PFSK-1 (cell line): Measurements from ENCODE around the gene SFTPB.
A peak's percentile ranks its signal among the peaks of the same experiment; 100 is the strongest.

Experiments
- POLR2AphosphoS5 ChIP-seq: IDR thresholded peaks from 2 replicates; pipeline ENCODE4 v1.6.1; 2012; ENCODE audit warnings: low read depth, mild to moderate bottlenecking, control low read depth, low read length, moderate library complexity
- SIN3A ChIP-seq: IDR thresholded peaks from 2 replicates; pipeline ENCODE4 v1.6.1; 2012; ENCODE audit warnings: mild to moderate bottlenecking, low read length, moderate library complexity, borderline replicate concordance; ENCODE audit not compliant: insufficient read depth
- TAF1 ChIP-seq: IDR thresholded peaks from 2 replicates; pipeline ENCODE4 v1.6.1; 2012; ENCODE audit warnings: low read length, control low read depth, borderline replicate concordance; ENCODE audit not compliant: insufficient read depth
- TF ChIP-seq, protein P1 (sequence below), 2 experiments: IDR thresholded peaks; 2 replicates each; pipeline versions ENCODE4 v1.6.1 to v1.8.0; 2011 to 2012; ENCODE audit warnings: low read depth in 2 of 2, low read length in 2 of 2, control low read depth in 1 of 2, inconsistent platforms in 1 of 2, mild to moderate bottlenecking in 1 of 2, moderate library complexity in 1 of 2; ENCODE audit not compliant: insufficient read depth in 1 of 2

DNA sequence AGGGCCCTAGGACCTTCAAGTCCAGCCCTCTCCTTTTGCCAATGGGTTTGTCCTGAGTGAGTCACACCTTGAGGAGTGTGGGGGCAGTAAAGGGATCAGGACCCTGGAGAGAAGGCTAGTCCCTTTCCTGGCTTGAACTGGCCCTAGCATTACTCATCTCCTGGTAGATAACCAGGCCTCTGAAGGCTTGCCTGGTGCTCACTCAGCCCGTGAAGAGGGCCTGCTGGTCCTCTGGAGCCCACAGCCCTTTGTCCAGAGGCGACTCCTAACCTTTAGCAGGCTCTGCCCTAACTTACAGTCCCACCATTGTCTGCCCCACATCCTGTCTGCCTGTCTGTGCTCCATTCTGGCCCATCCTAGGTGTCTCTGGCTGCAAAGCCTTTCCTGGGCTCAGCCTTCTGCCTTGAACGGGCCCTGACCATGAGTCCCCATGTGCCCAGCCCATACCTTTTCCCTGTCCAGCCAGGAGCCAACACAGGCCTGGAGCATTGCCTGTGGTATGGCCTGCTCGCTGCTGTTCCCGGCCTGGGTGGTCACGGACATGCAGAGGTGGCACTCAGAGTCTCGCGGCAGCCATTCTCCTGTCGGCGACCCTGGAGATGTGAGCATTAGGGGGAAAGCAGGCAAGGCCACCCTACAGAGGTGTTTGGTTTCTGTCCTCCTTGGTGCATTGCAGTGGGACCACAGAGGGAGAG lies 5.0 kb downstream of the SFTPB start:
- 0 out of 2 replicates have a peak, but pooled peaks have one; percentile 21 for TF ChIP-seq POLR2AphosphoS5
- TF ChIP-seq, protein P1, sequence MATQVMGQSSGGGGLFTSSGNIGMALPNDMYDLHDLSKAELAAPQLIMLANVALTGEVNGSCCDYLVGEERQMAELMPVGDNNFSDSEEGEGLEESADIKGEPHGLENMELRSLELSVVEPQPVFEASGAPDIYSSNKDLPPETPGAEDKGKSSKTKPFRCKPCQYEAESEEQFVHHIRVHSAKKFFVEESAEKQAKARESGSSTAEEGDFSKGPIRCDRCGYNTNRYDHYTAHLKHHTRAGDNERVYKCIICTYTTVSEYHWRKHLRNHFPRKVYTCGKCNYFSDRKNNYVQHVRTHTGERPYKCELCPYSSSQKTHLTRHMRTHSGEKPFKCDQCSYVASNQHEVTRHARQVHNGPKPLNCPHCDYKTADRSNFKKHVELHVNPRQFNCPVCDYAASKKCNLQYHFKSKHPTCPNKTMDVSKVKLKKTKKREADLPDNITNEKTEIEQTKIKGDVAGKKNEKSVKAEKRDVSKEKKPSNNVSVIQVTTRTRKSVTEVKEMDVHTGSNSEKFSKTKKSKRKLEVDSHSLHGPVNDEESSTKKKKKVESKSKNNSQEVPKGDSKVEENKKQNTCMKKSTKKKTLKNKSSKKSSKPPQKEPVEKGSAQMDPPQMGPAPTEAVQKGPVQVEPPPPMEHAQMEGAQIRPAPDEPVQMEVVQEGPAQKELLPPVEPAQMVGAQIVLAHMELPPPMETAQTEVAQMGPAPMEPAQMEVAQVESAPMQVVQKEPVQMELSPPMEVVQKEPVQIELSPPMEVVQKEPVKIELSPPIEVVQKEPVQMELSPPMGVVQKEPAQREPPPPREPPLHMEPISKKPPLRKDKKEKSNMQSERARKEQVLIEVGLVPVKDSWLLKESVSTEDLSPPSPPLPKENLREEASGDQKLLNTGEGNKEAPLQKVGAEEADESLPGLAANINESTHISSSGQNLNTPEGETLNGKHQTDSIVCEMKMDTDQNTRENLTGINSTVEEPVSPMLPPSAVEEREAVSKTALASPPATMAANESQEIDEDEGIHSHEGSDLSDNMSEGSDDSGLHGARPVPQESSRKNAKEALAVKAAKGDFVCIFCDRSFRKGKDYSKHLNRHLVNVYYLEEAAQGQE (IDR thresholded peaks at IDR 0.05; ENCODE audit: insufficient read depth in 1 of 2, low read depth in 2 of 2, low read length in 2 of 2) = peak; percentile 82 to 90
- no peak for TF ChIP-seq TAF1
- TF ChIP-seq SIN3A = no peak
